HepG2 (cell line): ENCODE measurements around the gene RBM45. TPM values are rescaled to one million over a fixed set of nuclear protein-coding genes. Genes with fewer than 3 reads are reported as not detected.

Experiments used
- ATAC-seq: fragments of 200-7000 bp; cut with Tn5 transposase; 3 replicates; pipeline ENCODE4 v1.9.1; 2020; ENCODE audit warnings: mild to moderate bottlenecking, moderate library complexity
- BruUV-seq: library from RNA; stranded (reverse); fragments of 400-500 nt; replicated peaks from 2 replicates; lab custom pipeline; 2021; lab: Mats Ljungman, UMichigan
- CTCF ChIA-PET: fragments of 300-600 bp; formaldehyde crosslinking; extraction: SDS; loops from one replicate; lab custom pipeline; 2021; ENCODE audit warnings: low total read pairs, inconsistent platforms, low intra/inter-chr PET ratio; lab: Yijun Ruan, JAX
- POLR2A ChIA-PET: fragments of 350-600 bp; sonication (Branson Sonifier 250); formaldehyde crosslinking; loops from one replicate; lab custom pipeline; 2020; ENCODE audit warnings: antibody characterized with exemption, inconsistent platforms; lab: Yijun Ruan, JAX
- DNase-seq: peaks from one replicate; pipeline ENCODE4 v3.0.0-alpha.2; 2015; ENCODE audit warnings: low spot score
- FAIRE-seq: peaks from 3 replicates; lab custom pipeline; 2011; peaks lifted over from hg19 to GRCh38; lab: Jason Lieb, UNC
- H2AFZ ChIP-seq: one replicate; pipeline ENCODE4 v1.6.1; 2011; ENCODE audit warnings: low read length, inconsistent platforms
- H3K27ac ChIP-seq: fragments of 300-600 bp; 3 replicates; pipeline ENCODE4 v1.8.0; 2011; ENCODE audit warnings: mixed run types, mild to moderate bottlenecking, mixed read lengths, low read length, inconsistent platforms; ENCODE audit not compliant: insufficient read depth; ENCODE audit errors: extremely low read length
- H3K27me3 ChIP-seq, 2 experiments: fragments of 200-600 bp in 1 of 2; 2 replicates in 1 of 2; 3 replicates in 1 of 2; pipeline versions ENCODE4 v1.6.0 to v1.8.0; 2011; ENCODE audit warnings: low read length in 2 of 2, mild to moderate bottlenecking in 2 of 2, moderate library complexity in 2 of 2, inconsistent platforms in 1 of 2; ENCODE audit not compliant: insufficient read depth in 2 of 2, control insufficient read depth in 1 of 2
- H3K36me3 ChIP-seq, 2 experiments: fragments of 200-600 bp in 1 of 2; replicated peaks in 1 of 2; 2 replicates in 1 of 2; 3 replicates in 1 of 2; pipeline versions ENCODE4 v1.5.1 to v1.8.0; 2011; ENCODE audit warnings: low read length in 2 of 2, inconsistent platforms in 1 of 2; ENCODE audit not compliant: insufficient read depth in 2 of 2, control insufficient read depth in 1 of 2
- H3K4me1 ChIP-seq: 2 replicates; pipeline ENCODE4 v1.5.1; 2012; ENCODE audit warnings: low read length, inconsistent platforms; ENCODE audit not compliant: insufficient read depth
- H3K4me2 ChIP-seq: 2 replicates; pipeline ENCODE4 v1.6.0; 2011; ENCODE audit warnings: low read depth, low read length, inconsistent platforms
- H3K4me3 ChIP-seq, 3 experiments: fragments of 200-600 bp in 1 of 3; sonication (generic), shearing (Covaris generic) in 1 of 3; replicated peaks in 1 of 3; 2 replicates each; pipeline ENCODE4 v1.5.1; 2011 to 2016; ENCODE audit warnings: low read length in 3 of 3, inconsistent platforms in 2 of 3, low read depth in 2 of 3, mild to moderate bottlenecking in 2 of 3, control low read depth in 1 of 3, mixed read lengths in 1 of 3; ENCODE audit not compliant: insufficient read depth in 1 of 3
- H3K79me2 ChIP-seq: one replicate; pipeline ENCODE4 v1.6.1; 2011; ENCODE audit warnings: low read length, inconsistent platforms; ENCODE audit not compliant: insufficient read depth
- H3K9ac ChIP-seq: 2 replicates; pipeline ENCODE4 v1.6.0; 2011; ENCODE audit warnings: mild to moderate bottlenecking, low read depth, low read length, inconsistent platforms; ENCODE audit not compliant: insufficient read depth
- H3K9me3 ChIP-seq: 2 replicates; pipeline ENCODE4 v1.5.1; 2012; ENCODE audit warnings: mild to moderate bottlenecking, low read length
- H4K20me1 ChIP-seq: 2 replicates; pipeline ENCODE4 v1.6.0; 2011; ENCODE audit warnings: inconsistent platforms, mild to moderate bottlenecking, low read length, moderate library complexity; ENCODE audit not compliant: insufficient read depth
- BCL6 ChIP-seq: IDR thresholded peaks from 2 replicates; pipeline ENCODE4 v1.6.1; 2016; ENCODE audit warnings: missing genetic modification reagents, missing compliant biosample characterization
- CBX5 ChIP-seq: sonication (generic); formaldehyde crosslinking; IDR thresholded peaks from 2 replicates; pipeline ENCODE4 v1.4.0; 2020; ENCODE audit warnings: missing genetic modification reagents, borderline replicate concordance
- CREM ChIP-seq, 2 experiments: sonication (generic) in 1 of 2; formaldehyde crosslinking in 1 of 2; IDR thresholded peaks; 2 replicates each; pipeline versions ENCODE4 v1.4.0 to v1.6.1; 2016 to 2020; ENCODE audit warnings: antibody characterized with exemption in 1 of 2, mild to moderate bottlenecking in 1 of 2, missing genetic modification reagents in 1 of 2
- FOXA3 ChIP-seq: IDR thresholded peaks from 2 replicates; pipeline ENCODE4 v1.6.1; 2016; ENCODE audit warnings: missing genetic modification reagents, missing compliant biosample characterization
- GATAD2A ChIP-seq: IDR thresholded peaks from 2 replicates; pipeline ENCODE4 v1.6.1; 2016
- HMG20A ChIP-seq: IDR thresholded peaks from 2 replicates; pipeline ENCODE4 v1.6.1; 2016; ENCODE audit warnings: borderline replicate concordance
- HMGA1 ChIP-seq: sonication (generic); formaldehyde crosslinking; conservative IDR thresholded peaks from 2 replicates; pipeline ENCODE4 v1.4.0; 2020; ENCODE audit warnings: missing genetic modification reagents
- HNF4A ChIP-seq: sonication (generic); formaldehyde crosslinking; IDR thresholded peaks from 2 replicates; pipeline ENCODE4 v1.4.0; 2020; ENCODE audit warnings: missing genetic modification reagents
- JUNB ChIP-seq: sonication (generic); formaldehyde crosslinking; IDR thresholded peaks from 2 replicates; pipeline ENCODE4 v1.8.0; 2022; ENCODE audit warnings: missing genetic modification reagents, mild to moderate bottlenecking, borderline replicate concordance
- NFIC ChIP-seq: IDR thresholded peaks from 2 replicates; pipeline ENCODE4 v1.6.1; 2012; ENCODE audit warnings: mild to moderate bottlenecking, low read length, inconsistent platforms
- SOX6 ChIP-seq, 2 experiments: fragments of 450-650 bp in 1 of 2; sonication (generic) in 1 of 2; formaldehyde crosslinking in 1 of 2; IDR thresholded peaks; 2 replicates each; pipeline versions ENCODE4 v1.4.0 to v1.6.1; 2017 to 2020; ENCODE audit warnings: antibody characterized with exemption in 1 of 2, mild to moderate bottlenecking in 1 of 2, missing genetic modification reagents in 1 of 2
- TEAD3 ChIP-seq: optimal IDR thresholded peaks from 2 replicates; pipeline ENCODE3; 2016; ENCODE audit warnings: borderline replicate concordance
- ZFX ChIP-seq: sonication (generic); formaldehyde crosslinking; IDR thresholded peaks from 2 replicates; pipeline ENCODE4 v1.4.0; 2020; ENCODE audit warnings: mild to moderate bottlenecking, low read depth, missing genetic modification reagents, moderate library complexity
- ZNF441 ChIP-seq: sonication (generic); formaldehyde crosslinking; IDR thresholded peaks from 2 replicates; pipeline ENCODE4 v1.7.0; 2021; ENCODE audit warnings: missing genetic modification reagents, borderline replicate concordance
- WGBS: methylation state at CpG from one replicate; pipeline ENCODE4 v1.1.6; 2017; ENCODE audit warnings: low lambda C conversion rate; 5-methylcytosine and 5-hydroxymethylcytosine counted together
- in situ Hi-C: cut with HindIII; loops from 2 replicates; pipeline ENCODE4 v1.10.0; 2017; ENCODE audit warnings: low pct_unique_long_range_greater_than_20kb; ENCODE audit not compliant: extremely low pct_ligation_motif_present
- intact Hi-C: fragments of 100-400 bp; cut with micrococcal nuclease; formaldehyde crosslinking; loops from one replicate; pipeline ENCODE4 v1.10.0; 2022; ENCODE audit not compliant: unreplicated experiment
- polyA plus RNA-seq, 8 experiments: library from polyadenylated mRNA; depleted of rRNA in 3 of 8; stranded (reverse) in 7 of 8; unstranded in 1 of 8; fragments of >200 nt; fragmentation: Illumina TruSeq in 4 of 8; extraction: Trizol in 4 of 8; gene quantifications; 2 replicates each; pipeline versions ENCODE4 v1.2.1 to v1.2.3, GENCODE V29; 2011 to 2016; ENCODE audit warnings: low read depth in 4 of 8, missing spikeins in 1 of 8, mixed read lengths in 1 of 8; ENCODE audit not compliant: insufficient read depth in 1 of 8
- total RNA-seq, 5 experiments: library from RNA; depleted of rRNA; stranded (reverse); fragments of >200 nt; fragmentation: Illumina TruSeq; extraction: Trizol; gene quantifications; 2 replicates each; pipeline ENCODE4 v1.2.3, GENCODE V29; 2016; ENCODE audit warnings: low read depth in 1 of 5
- TF ChIP-seq, protein P1 (sequence below): sonication (generic); formaldehyde crosslinking; IDR thresholded peaks from 2 replicates; pipeline ENCODE4 v1.5.0; 2020; ENCODE audit warnings: missing genetic modification reagents
- TF ChIP-seq, protein P2 (sequence below), 2 experiments: fragments of 450-650 bp in 1 of 2; sonication (generic) in 1 of 2; formaldehyde crosslinking; IDR thresholded peaks; 2 replicates each; pipeline versions ENCODE4 v1.5.0 to v1.8.0; 2020 to 2022; ENCODE audit warnings: mild to moderate bottlenecking in 1 of 2, missing genetic modification reagents in 1 of 2

RBM45 gene
- total and polyA plus RNA-seq, 2 of the 13 experiments (the other 11 are each of a cell fraction or from before 2014, with no cell fraction given): 5.7 to 25.2 TPM

DNA sequence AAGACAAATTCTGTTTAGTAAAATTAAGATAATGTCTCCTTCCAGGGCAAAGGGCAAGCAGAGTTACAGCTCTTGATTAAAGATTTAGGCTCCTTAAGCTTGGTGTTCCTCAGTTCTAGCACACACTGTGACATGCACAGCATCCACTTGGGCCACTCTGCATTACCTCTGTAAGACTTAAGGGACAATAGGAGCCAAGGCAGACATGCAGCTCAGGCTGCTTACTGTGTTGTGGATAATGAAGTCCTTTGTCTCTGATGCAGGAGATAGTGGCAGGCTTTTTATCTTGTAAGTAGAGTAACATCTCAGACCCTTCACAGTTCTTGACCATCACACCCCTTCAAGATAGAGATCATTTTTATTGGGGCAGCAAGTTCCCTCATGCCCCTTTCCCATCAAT, 31.2 kb downstream of the RBM45 start:
- ATAC-seq (no peak), FAIRE-seq (no peak), DNase-seq (no peak)
- no TSS peak for BruUV-seq
- Histone ChIP-seq H3K36me3 (no peaks in the 10 kb centered on the region), H3K9me3 (no peaks in the 10 kb centered on the region), H3K9ac (no peak overlapping the region), H3K27me3 (no peaks in the 10 kb centered on the region), H3K4me1 (no peaks in the 10 kb centered on the region), H3K27ac (no peak overlapping the region), H3K79me2 (no peaks in the 10 kb centered on the region), H2AFZ (no peak overlapping the region), H4K20me1 (no peaks in the 10 kb centered on the region), H3K4me3 (no peak overlapping the region), H3K4me2 (no peak overlapping the region)
- ChIA-PET CTCF (no interaction called here), POLR2A (no interaction called here)
- in situ Hi-C loops: no loop called here
- intact Hi-C loops: no loop called here
- no peak for TF ChIP-seq CBX5 (CRISPR knock-in tag)
- TF ChIP-seq, protein P1, sequence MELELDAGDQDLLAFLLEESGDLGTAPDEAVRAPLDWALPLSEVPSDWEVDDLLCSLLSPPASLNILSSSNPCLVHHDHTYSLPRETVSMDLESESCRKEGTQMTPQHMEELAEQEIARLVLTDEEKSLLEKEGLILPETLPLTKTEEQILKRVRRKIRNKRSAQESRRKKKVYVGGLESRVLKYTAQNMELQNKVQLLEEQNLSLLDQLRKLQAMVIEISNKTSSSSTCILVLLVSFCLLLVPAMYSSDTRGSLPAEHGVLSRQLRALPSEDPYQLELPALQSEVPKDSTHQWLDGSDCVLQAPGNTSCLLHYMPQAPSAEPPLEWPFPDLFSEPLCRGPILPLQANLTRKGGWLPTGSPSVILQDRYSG (CRISPR knock-in tag): no peak

DNA sequence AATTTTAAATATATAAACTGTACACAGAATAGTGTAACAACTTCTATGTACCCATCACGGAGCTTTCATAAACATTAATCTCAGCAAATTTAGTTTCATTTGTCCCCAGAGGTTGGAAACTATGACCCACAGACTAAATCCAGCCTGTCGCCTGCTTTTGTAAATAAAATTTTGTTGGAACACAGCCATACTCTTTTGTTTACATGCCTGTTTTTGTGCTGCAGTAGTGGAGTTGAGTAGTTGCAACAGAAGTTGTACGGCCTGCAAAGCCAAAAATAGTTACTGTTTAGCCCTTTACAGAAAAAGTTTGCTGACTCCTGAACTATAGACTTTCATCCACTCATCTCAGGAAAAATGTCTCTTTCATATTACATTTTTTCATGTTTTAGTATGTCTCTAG, 39.8 kb downstream of the RBM45 start:
- ATAC-seq: peak; percentile 81
- in situ Hi-C loops: no loop called here
- H3K4me2 ChIP-seq: peak overlapping the region; percentile 29; the same call in 1 of the 2 replicates
- TF ChIP-seq, protein P2, sequence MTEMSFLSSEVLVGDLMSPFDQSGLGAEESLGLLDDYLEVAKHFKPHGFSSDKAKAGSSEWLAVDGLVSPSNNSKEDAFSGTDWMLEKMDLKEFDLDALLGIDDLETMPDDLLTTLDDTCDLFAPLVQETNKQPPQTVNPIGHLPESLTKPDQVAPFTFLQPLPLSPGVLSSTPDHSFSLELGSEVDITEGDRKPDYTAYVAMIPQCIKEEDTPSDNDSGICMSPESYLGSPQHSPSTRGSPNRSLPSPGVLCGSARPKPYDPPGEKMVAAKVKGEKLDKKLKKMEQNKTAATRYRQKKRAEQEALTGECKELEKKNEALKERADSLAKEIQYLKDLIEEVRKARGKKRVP (CRISPR knock-in tag; IDR thresholded peaks at IDR 0.05): 0 out of 4 replicates have a peak, but pooled peaks of 1 of the 2 experiments have one; percentile 20
- TF ChIP-seq HNF4A (peak; percentile 27; the same call in 1 of the 2 replicates), CREM (IDR thresholded peaks at IDR 0.05) (0 out of 2 replicates have a peak, but pooled peaks have one; percentile 4), CREM (CRISPR knock-in tag; IDR thresholded peaks at IDR 0.05) (no peak), ZNF441 (CRISPR knock-in tag) (peak; percentile 28; the same call in 1 of the 2 replicates), JUNB (CRISPR knock-in tag) (no peak), FOXA3 (peak; percentile 72), BCL6 (CRISPR knock-in tag) (0 out of 2 replicates have a peak, but pooled peaks have one; percentile 19), TEAD3 (CRISPR knock-in tag) (peak; percentile 26), SOX6 (IDR thresholded peaks at IDR 0.05) (no peak), SOX6 (CRISPR knock-in tag; IDR thresholded peaks at IDR 0.05) (peak; percentile 51; the same call in 1 of the 2 replicates), GATAD2A (CRISPR knock-in tag) (peak; percentile 63; the same call in 1 of the 2 replicates), HMG20A (CRISPR knock-in tag) (peak; percentile 72; the same call in 1 of the 2 replicates), NFIC (peak; percentile 71; the same call in 1 of the 2 replicates), HMGA1 (CRISPR knock-in tag) (no peak), ZFX (CRISPR knock-in tag) (no peak)

More for the DNA sequence above, 39.8 kb downstream of the RBM45 start:
- no peaks in the 10 kb centered on the region for H3K36me3 ChIP-seq
- no peak overlapping the region for H2AFZ ChIP-seq
- no peak overlapping the region for H3K27ac ChIP-seq
- no peaks in the 10 kb centered on the region for H3K79me2 ChIP-seq
- WGBS: 1% methylated on average over 3 of the region's 3 CpGs
- H4K20me1 ChIP-seq: no peaks in the 10 kb centered on the region
- H3K4me1 ChIP-seq: peaks cover 13% of the 10 kb centered on the region
- ChIA-PET POLR2A (no interaction called here), CTCF (no interaction called here)
- H3K27me3 ChIP-seq: no peaks in the 10 kb centered on the region
- H3K9ac ChIP-seq: no peak overlapping the region
- peaks cover 5% of the 10 kb centered on the region; the same call in 1 of the 2 replicates for H3K9me3 ChIP-seq
- FAIRE-seq (no peak), DNase-seq (peak; percentile 32)
- no TSS peak for BruUV-seq
- intact Hi-C loops: no loop called here
- no peak overlapping the region; a peak in 2 of 6 replicates for H3K4me3 ChIP-seq
